Thyroid gland (tissue), 4 donors: ENCODE results near the gene NDUFA8.

Experiments
- POLR2A ChIP-seq, 2 donors: fragments of 450-650 bp; IDR thresholded peaks; one replicate each; pipeline ENCODE4 v1.6.1; 2017; ENCODE audit warnings: antibody characterized with exemption in 2 of 2, mild to moderate bottlenecking in 2 of 2, moderate library complexity in 1 of 2
- TF ChIP-seq, protein P1 (sequence below), 6 experiments: fragments of 200-600 bp in 3 of 6; fragments of 450-650 bp in 3 of 6; sonication (generic) in 3 of 6; IDR thresholded peaks; one replicate each; pipeline ENCODE4 v1.5.1; 2016 to 2019; ENCODE audit warnings: antibody characterized with exemption in 6 of 6, mild to moderate bottlenecking in 2 of 6, inconsistent platforms in 1 of 6, moderate library complexity in 1 of 6

DNA sequence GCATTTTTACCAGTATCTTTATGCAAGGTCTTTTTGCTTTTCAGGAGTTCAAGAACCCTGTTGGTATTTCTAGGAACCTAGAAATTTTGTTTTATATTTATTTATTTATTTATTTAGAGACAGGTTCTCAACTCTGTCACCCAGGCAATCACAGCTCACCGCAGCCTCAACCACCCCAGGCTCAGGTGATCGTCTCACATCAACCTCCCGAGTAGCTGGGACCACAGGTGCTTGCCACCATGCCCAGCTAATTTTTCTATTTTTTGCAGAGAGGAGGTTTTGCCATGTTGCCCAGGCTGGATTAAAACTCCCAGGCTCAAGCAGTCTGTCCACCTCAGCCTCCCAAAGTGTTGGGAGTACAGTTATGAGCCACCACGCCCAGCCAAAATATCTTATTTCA lies 36.3 kb upstream of the NDUFA8 start:
- TF ChIP-seq POLR2A (IDR thresholded peaks at IDR 0.05) = no peak
- TF ChIP-seq, protein P1, sequence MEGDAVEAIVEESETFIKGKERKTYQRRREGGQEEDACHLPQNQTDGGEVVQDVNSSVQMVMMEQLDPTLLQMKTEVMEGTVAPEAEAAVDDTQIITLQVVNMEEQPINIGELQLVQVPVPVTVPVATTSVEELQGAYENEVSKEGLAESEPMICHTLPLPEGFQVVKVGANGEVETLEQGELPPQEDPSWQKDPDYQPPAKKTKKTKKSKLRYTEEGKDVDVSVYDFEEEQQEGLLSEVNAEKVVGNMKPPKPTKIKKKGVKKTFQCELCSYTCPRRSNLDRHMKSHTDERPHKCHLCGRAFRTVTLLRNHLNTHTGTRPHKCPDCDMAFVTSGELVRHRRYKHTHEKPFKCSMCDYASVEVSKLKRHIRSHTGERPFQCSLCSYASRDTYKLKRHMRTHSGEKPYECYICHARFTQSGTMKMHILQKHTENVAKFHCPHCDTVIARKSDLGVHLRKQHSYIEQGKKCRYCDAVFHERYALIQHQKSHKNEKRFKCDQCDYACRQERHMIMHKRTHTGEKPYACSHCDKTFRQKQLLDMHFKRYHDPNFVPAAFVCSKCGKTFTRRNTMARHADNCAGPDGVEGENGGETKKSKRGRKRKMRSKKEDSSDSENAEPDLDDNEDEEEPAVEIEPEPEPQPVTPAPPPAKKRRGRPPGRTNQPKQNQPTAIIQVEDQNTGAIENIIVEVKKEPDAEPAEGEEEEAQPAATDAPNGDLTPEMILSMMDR (IDR thresholded peaks at IDR 0.05) = no peak
